Esophagus muscularis mucosa (tissue), 3 donors: ENCODE results near the gene REEP5.

Source experiments
- POLR2A ChIP-seq: fragments of 450-650 bp; IDR thresholded peaks from one replicate; pipeline ENCODE4 v1.6.1; 2017; ENCODE audit warnings: antibody characterized with exemption, moderate library complexity, mild to moderate bottlenecking, low read depth
- TF ChIP-seq, protein P1 (sequence below), 3 experiments: fragments of 200-600 bp in 2 of 3; fragments of 450-650 bp in 1 of 3; sonication (generic) in 2 of 3; IDR thresholded peaks; one replicate each; pipeline ENCODE4 v1.5.1; 2017 to 2019; ENCODE audit warnings: antibody characterized with exemption in 3 of 3, mild to moderate bottlenecking in 2 of 3, moderate library complexity in 1 of 3

DNA sequence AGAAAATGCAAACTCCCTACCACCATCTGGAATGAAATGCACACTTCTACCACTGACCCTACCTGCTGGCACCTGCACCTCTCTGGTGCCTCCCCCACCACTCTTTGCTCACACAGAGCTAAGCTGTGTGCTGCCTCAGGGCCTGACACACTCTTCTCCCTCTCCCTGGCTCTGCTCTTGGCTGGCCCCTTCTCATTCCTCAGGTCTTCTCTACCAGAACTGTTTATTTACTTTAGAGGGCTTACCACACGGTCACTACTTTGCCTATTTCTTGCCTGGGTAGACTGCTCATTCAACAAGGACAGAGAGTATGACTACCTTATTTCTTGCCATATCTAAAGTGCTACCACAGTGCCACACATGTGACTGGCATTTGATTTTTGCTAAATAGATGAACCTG is 3.3 kb downstream of the REEP5 start:
- TF ChIP-seq POLR2A: no peak
- TF ChIP-seq, protein P1, sequence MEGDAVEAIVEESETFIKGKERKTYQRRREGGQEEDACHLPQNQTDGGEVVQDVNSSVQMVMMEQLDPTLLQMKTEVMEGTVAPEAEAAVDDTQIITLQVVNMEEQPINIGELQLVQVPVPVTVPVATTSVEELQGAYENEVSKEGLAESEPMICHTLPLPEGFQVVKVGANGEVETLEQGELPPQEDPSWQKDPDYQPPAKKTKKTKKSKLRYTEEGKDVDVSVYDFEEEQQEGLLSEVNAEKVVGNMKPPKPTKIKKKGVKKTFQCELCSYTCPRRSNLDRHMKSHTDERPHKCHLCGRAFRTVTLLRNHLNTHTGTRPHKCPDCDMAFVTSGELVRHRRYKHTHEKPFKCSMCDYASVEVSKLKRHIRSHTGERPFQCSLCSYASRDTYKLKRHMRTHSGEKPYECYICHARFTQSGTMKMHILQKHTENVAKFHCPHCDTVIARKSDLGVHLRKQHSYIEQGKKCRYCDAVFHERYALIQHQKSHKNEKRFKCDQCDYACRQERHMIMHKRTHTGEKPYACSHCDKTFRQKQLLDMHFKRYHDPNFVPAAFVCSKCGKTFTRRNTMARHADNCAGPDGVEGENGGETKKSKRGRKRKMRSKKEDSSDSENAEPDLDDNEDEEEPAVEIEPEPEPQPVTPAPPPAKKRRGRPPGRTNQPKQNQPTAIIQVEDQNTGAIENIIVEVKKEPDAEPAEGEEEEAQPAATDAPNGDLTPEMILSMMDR (IDR thresholded peaks at IDR 0.05): no peak
